HL-60 (cell line): ENCODE data around the gene SPI1. TPM values are rescaled to one million over a fixed set of nuclear protein-coding genes. Genes with fewer than 3 reads are reported as not detected.

Source experiments
- DNase-seq, 2 experiments: peaks; one replicate each; pipeline ENCODE4 v3.0.0-alpha.2; 2010 to 2020; ENCODE audit warnings: low read depth in 1 of 2, low spot score in 1 of 2
- H3K27ac ChIP-seq: fragments of 250-450 bp; sonication (Bioruptor Pico); replicated peaks from 2 replicates; pipeline ENCODE4 v1.5.1; 2020; ENCODE audit warnings: mild to moderate bottlenecking, moderate library complexity
- H3K27me3 ChIP-seq: fragments of 250-450 bp; sonication (Bioruptor Pico); 2 replicates; pipeline ENCODE4 v1.5.1; 2021; ENCODE audit warnings: mild to moderate bottlenecking, moderate library complexity; ENCODE audit not compliant: insufficient read depth, poor library complexity, severe bottlenecking
- H3K4me3 ChIP-seq: replicated peaks from 2 replicates; pipeline ENCODE4 v1.5.1; 2011; ENCODE audit warnings: mild to moderate bottlenecking, control low read depth, low read length; ENCODE audit not compliant: insufficient read depth
- GABPA ChIP-seq: IDR thresholded peaks from 2 replicates; pipeline ENCODE4 v1.6.1; 2012; ENCODE audit warnings: low read depth
- POLR2AphosphoS5 ChIP-seq: IDR thresholded peaks from 2 replicates; pipeline ENCODE4 v1.6.1; 2012; ENCODE audit warnings: low read depth
- SPI1 ChIP-seq: IDR thresholded peaks from 2 replicates; pipeline ENCODE4 v1.6.1; 2012; ENCODE audit warnings: low read depth, mild to moderate bottlenecking, borderline replicate concordance
- microRNA-seq: library from miRNA; unstranded; fragments of <30 nt; microRNA quantifications from one replicate; pipeline ENCODE4, GENCODE V29; 2018
- TF ChIP-seq, protein P1 (sequence below): IDR thresholded peaks from one replicate; pipeline ENCODE4 v1.5.1; 2011; ENCODE audit warnings: low read length, control low read depth, inconsistent platforms; ENCODE audit not compliant: insufficient read depth
- TF ChIP-seq, protein P2 (sequence below): IDR thresholded peaks from 2 replicates; pipeline ENCODE4 v1.6.1; 2012; ENCODE audit warnings: low read depth; ENCODE audit not compliant: insufficient replicate concordance

Gene SPI1

GRCh38 chr11:47306484-47306844 is 71.9 kb downstream of the SPI1 start:
- Histone ChIP-seq H3K27ac (no peak overlapping the region), H3K27me3 (no peaks in the 10 kb centered on the region), H3K4me3 (no peak overlapping the region)
- TF ChIP-seq, protein P1, sequence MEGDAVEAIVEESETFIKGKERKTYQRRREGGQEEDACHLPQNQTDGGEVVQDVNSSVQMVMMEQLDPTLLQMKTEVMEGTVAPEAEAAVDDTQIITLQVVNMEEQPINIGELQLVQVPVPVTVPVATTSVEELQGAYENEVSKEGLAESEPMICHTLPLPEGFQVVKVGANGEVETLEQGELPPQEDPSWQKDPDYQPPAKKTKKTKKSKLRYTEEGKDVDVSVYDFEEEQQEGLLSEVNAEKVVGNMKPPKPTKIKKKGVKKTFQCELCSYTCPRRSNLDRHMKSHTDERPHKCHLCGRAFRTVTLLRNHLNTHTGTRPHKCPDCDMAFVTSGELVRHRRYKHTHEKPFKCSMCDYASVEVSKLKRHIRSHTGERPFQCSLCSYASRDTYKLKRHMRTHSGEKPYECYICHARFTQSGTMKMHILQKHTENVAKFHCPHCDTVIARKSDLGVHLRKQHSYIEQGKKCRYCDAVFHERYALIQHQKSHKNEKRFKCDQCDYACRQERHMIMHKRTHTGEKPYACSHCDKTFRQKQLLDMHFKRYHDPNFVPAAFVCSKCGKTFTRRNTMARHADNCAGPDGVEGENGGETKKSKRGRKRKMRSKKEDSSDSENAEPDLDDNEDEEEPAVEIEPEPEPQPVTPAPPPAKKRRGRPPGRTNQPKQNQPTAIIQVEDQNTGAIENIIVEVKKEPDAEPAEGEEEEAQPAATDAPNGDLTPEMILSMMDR = no peak
- TF ChIP-seq SPI1 (no peak), POLR2AphosphoS5 (no peak)
- DNase-seq = no peak

DNA sequence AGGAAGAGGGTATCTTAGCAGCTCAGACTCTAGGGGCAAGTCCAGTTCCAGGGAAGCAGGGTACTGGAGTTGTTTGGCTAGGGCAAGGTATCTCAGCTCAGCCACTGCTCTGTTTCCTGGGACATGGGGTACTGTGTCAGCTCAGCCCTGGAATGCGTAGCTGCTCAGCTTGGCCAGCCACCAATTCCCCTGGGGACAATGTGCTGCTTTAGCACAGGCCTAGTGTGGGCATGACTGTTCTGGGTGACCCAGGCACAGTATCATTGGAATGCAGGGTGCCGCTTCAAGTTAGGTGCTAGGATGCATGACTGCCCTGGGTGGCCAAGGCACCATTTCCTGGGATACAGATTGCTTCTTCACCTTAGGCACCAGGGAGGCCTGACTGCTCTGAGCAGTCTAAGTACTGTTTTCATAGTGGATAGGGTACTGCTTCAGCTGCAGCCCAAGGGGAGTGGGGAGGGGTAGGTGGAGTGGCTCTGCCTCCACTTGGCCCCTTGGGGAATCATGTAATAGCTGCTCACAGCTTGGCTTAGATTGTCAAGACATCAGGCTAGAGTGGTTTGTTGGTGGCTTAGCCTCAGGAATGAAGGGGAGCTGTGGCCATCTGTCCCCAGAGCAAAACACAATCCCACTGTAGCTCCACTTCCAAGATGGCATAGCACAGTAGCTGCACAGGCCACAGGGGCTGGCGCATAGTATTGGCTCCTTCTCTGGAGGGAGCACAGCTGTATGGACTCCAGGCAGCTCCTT is 72.4 kb downstream of the SPI1 start:
- H3K27me3 ChIP-seq = no peaks in the 10 kb centered on the region
- no peak overlapping the region for H3K4me3 ChIP-seq
- no peak overlapping the region for H3K27ac ChIP-seq
- TF ChIP-seq GABPA = no peak
- TF ChIP-seq SPI1 = no peak
- TF ChIP-seq, protein P2, sequence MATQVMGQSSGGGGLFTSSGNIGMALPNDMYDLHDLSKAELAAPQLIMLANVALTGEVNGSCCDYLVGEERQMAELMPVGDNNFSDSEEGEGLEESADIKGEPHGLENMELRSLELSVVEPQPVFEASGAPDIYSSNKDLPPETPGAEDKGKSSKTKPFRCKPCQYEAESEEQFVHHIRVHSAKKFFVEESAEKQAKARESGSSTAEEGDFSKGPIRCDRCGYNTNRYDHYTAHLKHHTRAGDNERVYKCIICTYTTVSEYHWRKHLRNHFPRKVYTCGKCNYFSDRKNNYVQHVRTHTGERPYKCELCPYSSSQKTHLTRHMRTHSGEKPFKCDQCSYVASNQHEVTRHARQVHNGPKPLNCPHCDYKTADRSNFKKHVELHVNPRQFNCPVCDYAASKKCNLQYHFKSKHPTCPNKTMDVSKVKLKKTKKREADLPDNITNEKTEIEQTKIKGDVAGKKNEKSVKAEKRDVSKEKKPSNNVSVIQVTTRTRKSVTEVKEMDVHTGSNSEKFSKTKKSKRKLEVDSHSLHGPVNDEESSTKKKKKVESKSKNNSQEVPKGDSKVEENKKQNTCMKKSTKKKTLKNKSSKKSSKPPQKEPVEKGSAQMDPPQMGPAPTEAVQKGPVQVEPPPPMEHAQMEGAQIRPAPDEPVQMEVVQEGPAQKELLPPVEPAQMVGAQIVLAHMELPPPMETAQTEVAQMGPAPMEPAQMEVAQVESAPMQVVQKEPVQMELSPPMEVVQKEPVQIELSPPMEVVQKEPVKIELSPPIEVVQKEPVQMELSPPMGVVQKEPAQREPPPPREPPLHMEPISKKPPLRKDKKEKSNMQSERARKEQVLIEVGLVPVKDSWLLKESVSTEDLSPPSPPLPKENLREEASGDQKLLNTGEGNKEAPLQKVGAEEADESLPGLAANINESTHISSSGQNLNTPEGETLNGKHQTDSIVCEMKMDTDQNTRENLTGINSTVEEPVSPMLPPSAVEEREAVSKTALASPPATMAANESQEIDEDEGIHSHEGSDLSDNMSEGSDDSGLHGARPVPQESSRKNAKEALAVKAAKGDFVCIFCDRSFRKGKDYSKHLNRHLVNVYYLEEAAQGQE = no peak
- TF ChIP-seq, protein P1 = no peak
- TF ChIP-seq POLR2AphosphoS5 = no peak
- no peak for DNase-seq

Small RNAs within 50 kb of the gene (microRNA-seq; reads per million reads assigned to microRNA genes)
- gene MIR4487 = not detected
